HG03439 (cell line): ENCODE results near the gene COG4.
"Not testable (repeated sequence)": the region's sequence is repeated elsewhere in the genome, so short reads cannot be mapped to it uniquely, and the experiment has no call there.

Experiments
- ATAC-seq: cut with Tn5 transposase; IDR thresholded peaks from one replicate; pipeline ENCODE4 v1.9.1; 2021; ENCODE audit warnings: mild to moderate bottlenecking, moderate library complexity; ENCODE audit not compliant: unreplicated experiment

COG4 gene

DNA sequence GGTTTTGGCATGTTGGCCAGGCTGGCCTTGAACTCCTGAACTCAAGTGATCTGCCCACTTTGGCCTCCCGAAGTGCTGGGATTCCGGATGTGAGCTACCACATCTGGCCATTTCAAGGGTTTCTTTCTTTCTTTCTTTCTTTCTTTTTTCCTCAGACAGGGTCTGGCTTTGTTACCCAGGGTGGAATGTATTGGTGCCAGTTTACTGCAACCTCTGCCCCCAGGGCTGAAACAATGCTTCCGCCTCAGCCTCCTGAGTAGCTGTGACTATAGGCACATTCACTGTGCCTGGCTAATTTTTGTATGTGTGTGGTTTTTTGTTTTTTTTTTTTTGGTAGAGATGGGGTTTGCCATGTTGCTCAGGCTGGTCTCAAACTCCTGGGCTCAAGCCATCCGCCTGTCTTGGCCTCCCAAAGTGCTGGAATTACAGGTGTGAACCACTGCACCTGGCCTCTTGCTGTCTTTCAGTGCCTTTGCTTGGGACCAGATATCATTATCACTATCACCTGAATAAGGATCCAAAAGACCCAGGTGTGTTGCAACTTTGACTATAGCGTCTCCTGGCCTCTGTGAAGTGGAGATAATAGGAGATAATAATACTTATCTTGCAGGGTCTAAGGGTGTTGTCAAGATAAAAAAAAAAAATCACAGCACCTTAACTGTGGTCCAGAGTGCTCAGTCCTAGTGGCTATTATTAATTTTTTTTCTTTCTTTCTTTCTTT lies 65.7 kb downstream of the COG4 start:
- no peak for ATAC-seq

DNA sequence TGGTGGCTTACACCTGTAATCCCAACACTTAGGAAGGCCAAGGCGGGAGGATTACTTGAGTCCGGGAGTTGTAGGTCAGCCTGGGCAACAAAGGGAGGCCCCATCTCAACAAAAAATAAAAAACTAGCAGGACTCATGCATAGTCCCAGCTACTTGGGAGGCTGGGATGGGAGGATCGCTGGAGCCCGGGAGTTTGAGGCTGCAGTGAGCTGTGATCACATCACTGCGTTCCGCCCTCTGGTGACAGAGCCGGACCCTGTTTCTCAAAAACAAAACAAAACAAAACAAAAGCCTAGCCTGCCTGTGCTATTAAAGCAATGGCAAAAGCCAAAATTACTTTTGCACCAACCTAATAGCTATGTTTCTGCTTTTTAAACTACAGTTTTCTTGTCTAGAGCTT lies 67.4 kb downstream of the COG4 start:
- ATAC-seq, result no peak

DNA sequence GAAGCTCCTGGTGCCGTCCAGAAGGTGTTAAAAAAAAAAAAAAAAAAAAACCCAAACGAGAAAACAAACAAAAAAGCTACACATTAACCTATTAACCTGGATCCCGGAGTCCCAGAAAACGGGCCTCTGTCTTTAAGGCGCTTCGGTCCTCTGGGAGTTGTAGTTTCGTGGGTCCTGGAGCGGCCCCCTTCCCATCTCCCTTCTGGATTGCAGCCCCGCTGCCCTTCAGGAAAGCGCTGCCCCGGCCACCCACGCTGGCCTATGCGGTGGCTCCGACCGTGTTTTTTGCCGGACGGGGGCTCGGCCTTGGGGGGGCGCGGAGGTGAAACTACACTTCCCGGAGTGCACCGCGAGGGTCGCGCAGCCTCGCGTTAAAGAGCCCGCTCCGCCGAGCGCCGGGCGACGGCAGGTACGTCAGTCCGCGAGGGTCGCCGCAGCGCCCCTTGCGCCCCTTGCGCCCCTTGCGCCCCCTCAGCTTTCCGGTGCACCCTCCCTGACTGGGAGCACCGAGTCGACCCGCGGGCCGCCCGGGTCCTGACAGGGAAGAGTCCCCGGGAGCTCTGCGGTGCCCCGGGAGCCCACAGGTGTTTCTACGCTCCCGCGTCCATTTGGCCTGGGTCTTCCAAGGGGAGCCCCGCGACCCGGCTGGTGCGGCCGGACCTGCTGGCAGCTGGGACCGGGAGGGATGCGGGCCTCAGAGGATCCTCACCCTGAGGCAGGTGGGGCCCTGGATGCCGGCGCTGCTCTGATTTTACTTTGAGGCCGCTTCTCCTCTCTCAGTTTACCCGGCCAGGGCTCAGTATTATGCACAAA lies 68.9 kb downstream of the COG4 start, which contains the start of gene FCSK:
TSS of gene FCSK (plus strand) at position 374 of the 813 bp plus-strand sequence. CDS start 8,596 bp downstream, outside the sequence.
- peak; percentile 79 for ATAC-seq

DNA sequence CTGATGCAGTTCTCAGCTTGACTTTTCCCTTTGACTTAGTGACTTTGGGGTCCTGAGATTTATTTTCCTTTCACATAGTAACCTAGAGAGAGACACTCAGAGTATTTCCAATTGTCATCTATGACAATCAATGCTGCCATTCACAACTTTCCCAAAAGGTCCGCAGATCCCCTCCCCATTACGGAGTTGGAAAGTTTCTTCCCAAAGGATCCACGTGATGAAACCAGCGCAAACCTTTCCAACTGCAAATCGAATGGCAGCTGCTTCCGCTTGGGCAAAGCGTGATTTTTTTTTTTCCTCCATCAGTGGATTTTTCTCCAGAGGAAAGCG lies 69.5 kb downstream of the COG4 start:
- ATAC-seq, result peak; percentile 9

DNA sequence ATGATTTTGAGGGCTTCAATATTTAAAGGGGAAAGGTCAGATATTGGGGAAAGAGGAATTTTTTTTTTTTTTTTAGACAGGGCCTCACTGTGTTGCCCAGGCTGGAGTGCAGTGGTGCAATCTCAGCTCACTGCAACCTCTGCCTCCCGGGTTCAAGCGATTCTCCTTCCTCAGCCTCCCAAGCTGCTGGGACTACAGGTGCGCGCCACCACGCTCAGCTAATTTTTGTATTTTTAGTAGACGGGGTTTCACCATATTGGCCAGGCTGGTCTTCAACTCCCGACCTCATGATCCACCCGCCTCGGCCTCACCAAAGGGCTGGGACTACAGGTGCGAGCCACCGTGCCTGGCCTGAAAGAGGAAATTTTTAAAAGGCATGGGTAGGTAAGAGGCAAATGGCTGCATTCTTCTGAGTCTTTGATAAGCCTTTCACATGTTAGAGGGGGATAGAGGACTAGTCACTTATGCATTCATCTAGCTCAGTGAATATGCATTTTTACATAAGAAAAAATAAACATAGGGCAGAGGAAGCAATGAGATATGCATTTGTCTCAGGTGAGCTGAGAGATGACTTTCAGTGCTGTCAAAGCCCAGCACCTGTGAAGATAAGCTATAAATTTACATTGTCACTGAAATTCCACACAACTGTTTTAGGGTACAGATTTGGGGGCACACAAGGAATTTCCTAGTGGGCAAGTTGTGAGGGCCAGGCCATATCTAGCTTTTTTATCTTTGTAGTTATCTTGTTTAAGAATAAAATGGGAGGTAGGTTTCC lies 70.0 kb downstream of the COG4 start:
- no peak for ATAC-seq

DNA sequence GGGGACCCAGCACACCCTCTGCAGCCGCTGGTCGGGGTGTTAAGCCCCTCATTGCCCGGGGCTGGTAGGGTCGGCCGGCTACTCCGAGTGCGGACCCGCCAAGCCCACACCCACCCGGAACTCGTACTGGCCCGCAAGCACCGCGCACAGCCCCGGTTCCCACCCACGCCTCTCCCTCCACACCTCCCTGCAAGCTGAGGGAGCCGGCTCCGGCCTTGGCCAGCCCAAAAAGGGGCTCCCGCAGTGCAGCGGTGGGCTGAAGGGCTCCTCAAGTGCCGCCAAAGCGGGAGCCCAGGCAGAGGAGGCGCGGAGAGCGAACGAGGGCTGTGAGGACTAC lies 72.4 kb downstream of the COG4 start:
- not testable (repeated sequence) for ATAC-seq

DNA sequence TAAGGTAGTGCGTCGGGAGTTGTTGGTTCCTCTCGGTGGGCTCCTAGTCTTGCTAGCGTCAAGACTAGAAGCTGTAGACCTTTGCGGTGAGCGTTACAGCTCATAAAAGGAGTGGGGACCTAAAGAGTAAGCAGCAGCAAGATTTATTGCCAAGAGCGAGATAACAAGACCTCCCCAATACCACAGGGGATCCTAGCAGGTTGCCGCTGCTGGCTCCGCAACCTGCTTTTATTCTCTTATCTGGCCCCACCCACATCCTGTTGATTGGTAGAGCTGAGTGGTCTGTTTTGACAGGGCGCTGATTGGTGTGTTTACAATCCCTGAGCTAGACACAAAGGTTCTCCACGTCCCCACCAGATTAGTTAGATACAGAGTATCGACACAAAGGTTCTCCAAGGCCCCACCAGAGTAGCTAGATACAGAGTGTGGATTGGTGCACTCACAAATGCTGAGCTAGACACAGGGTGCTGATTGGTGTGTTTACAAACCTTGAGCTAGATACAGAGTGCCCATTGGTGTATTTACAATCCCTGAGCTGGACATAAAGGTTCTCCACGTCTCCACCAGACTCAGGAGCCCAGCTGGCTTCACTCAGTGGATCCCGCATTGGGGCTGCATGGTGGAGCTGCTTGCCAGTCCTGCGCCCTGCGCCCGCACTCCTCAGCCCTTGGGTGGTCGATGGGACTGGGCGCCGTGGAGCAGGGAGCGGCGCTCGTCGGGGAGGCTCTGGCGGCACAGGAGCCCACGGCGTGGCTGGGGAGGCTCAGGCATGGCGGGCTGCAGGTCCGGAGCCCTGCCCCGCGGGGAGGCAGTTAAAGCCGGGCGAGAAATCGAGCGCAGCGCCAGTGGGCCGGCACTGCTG lies 73.0 kb downstream of the COG4 start:
- ATAC-seq, result not testable (repeated sequence)

DNA sequence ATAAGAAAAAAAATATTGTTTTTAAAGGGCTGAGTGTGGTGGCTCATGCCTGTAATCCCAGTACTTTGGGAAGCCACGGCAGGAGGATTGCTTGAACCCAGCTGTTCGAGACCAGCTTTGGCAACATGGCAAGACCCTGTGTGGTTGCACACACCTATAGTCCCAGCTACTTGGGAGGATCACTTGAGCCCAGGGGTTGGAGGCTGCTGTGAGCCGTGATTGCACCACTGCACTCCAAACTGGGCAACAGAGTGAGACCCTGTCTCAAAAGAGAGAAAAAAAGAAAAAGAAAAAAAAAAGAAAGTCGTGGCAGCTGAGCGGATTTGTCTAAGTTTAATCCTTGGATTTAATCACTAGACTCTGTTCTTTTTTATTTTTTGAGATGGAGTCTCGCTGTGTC lies 75.3 kb downstream of the COG4 start:
- no peak for ATAC-seq

DNA sequence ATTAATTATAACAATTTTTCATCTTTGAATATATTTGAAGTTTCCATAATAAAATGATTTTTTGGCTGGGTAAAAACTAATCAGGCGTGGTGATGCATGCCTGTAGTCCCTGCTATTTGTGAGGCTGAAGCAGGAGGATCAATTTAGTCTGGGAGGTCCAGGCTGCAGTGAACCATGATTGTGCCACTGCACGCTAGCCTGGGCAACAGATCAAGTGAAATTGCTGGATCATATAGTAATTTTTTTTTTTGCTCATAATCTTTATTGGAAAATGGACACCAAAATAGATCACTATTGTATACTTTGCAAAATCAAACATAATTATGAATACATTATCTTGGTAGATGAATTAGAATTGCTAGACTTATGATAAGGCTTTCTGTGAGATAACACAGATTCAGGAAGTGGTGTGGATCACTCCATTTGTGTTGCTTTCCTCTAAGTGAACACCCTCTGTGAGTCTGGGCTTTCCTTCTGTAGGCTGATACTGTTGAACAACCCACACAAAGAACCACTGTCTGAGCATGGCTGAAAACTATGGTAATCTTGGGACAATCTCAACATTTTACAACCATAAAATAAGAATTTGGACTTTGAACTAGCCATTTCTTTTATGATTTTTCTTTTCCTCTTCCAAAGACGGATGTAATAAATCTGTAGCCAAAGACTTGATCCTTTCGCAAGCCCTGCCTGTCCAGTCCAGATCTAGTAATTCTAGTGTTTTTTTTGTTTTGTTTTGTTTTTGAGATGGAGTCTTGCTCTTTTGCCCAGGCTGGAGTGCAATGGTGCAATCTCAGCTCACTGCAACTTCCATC lies 78.9 kb downstream of the COG4 start:
- ATAC-seq, result no peak

DNA sequence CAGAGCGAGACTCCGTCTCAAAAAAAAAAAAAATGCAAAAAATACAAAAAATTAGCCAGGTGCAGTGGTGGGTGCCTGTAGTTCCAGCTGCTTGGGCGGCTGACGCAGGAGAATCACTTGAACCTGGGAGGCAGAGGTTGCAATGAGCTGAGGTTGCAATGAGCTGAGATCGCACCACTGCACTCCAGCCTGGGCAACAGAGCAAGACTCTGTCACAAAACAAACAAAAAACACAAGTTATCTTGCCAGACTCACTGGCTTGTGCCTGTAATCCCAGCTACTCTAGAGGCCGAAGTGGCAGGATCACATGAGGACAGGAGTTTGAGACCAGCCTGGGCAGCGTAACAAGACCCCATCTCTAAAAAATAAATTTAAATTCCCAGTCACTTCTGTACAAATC lies 81.0 kb downstream of the COG4 start:
- ATAC-seq, result no peak

DNA sequence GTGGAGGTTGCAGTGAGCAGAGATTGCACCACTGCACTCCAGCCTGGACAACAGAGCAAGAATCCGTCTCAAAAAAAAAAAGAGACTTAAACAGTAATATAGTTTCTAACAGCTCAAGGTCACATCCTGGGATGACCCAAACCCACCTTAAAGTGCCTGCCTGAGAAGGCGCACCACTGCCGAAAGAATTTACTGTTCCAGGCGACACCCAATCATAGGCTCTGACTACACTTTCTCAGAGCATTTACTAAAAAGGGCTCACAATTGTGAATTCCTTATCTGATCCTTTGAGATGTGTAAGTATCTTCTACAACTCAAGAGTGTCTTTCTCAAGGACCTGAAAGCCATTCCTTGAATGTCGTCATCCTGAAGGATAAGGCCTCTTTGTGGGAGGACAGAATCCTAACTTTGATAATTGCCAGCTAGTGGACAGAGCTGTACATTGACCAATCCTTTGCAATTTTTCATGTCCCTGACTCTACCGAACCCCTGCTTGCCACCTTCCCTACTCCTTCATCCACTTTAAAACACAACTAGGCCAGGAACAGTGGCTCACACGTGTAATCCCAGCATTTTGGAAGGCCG lies 81.9 kb downstream of the COG4 start:
- ATAC-seq, result no peak

DNA sequence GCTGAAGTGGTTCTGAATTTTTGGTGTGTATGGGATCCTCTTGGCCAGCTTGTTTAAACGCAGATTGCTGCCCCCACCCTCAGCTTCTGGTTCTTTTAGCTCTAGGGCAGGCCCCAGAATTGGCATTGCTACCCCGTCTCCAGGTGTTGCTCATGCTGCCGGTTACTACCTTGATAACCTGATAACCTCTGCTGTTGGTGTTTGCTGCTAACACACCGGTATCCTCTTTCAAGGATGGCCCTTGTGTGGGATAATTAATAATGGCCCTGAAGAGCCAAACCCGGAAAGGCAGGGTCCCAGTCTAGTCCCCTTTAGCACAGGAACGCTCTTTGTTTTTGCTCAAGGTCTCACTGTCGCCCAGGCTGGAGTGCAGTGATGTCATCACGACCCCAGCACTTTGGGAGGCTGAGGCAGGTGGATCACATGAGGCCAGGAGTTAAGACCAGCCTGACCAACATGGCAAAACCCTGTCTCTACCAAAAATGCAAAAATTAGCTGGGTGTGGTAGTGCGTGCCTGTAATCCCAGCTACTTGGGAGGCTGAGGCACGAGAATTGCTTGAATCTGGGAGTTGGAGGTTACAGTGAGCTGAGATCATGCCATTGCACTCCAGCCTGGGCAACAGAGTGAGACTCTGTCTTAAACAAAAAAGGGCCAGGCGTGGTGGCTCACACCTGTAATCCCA lies 83.2 kb downstream of the COG4 start:
- ATAC-seq, result no peak

DNA sequence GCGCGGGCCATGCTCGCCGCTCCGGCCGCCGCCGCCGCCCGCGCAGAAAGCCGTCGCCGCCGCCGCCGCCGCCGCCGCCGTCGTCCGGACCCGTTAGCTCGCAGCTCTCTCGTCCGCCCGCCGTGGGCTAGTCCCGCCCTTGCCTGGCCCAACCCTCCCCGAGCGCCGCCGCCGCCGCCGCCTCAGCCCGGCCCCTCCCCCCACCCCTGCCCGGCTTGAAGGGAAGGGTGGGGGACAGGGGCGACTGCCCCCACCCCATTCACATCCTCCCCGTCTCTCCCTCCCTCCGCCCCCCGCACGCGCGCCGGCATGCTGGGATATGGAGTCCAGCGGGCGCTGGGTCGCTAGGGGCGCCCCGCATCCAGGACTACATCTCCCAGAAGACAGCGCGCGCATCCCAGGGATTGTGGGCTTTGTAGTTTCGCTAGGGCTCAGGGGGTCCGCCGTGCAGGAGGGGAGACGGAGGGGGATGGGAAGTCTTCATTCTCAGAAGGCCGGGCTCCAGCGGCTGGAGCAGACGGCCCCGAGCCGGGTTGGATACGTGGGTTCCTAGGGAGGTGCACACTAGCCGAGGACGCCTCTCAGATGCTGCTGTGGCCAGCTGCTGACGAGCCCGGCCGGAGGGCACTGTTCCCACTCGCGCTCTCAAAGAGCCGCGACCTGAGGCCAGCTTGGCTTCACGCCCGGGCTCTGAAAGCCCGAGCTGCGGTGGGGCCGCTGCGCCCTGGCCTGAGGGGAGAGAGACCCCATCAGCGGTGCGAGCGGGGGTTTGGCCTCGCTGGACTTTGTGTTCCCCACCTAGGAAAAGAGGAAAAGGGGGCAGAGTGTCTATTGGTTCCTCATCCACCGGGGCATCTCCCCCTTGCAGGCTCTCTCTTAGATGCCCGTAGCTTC lies 84.1 kb downstream of the COG4 start, which contains the start of gene ST3GAL2:
TSS of gene ST3GAL2 (minus strand) at position 132 of the 894 bp plus-strand sequence. CDS start 40,570 bp downstream, outside the sequence.
- ATAC-seq, result peak; percentile 87

DNA sequence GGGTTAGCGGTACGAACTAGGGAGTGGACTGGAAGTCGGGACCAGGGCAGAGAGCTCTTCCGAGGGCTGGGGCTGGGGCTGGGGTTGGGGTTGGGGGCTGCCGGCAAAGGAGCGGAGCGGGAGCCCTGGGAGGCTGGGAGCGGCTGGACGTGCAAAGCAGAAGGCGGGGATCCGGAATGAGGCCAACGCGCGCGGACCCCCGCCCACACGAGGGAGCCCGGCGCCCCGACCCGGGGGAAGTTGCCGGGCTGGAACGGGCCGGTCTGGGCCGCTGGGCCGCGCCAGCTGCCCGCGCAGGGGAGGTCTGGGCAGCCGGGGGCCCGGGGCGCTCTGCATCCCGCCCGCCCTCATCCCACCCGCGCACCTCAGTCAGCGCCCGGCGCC lies 84.8 kb downstream of the COG4 start:
- no peak for ATAC-seq

DNA sequence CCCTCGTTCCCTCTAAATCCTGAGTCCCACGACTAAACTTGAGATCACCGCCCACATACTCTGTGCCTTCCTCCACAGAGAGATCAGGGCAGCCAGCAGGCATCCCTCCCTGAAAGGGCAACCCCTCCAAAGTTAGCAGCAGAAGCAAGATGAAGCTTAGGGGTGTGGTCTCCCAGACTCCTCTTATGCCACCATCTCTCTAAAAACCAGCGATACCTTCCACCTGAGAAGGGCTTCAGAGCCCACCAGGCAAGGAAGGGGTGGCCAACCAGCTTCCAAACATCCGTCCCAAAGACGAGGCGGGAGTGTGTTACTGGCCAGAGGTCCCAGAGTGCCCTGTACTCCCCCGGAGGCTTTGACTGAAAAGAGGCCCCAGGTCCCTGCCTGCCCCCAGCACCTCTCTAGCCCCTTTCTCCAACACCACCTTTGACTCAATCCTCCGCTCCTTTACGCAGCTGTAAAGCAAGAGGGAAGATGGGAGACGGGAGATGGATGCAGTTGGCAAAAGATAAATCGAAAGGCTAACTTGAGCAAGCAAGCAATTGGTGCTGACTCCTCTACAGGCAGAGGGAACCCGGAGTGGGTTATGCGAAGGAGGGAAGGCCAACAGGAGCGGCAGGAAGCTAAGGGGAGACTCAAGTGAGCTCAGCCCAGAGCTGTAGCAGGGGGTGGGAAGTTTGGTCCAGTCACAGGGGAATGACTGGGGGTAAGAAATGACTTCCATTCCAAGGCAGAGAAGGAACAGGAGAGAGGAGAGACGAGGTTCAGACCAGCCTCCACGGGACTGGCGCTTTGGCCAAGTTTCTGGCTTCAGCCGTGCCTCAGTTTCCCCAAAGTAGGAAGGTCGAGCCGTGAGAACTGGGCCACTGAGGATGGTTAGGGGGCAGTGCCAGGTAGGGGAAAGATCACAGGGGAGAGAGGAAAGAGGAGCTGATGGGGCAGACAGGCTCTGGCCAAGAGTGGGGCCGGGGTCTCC lies 85.5 kb downstream of the COG4 start:
- no peak for ATAC-seq

DNA sequence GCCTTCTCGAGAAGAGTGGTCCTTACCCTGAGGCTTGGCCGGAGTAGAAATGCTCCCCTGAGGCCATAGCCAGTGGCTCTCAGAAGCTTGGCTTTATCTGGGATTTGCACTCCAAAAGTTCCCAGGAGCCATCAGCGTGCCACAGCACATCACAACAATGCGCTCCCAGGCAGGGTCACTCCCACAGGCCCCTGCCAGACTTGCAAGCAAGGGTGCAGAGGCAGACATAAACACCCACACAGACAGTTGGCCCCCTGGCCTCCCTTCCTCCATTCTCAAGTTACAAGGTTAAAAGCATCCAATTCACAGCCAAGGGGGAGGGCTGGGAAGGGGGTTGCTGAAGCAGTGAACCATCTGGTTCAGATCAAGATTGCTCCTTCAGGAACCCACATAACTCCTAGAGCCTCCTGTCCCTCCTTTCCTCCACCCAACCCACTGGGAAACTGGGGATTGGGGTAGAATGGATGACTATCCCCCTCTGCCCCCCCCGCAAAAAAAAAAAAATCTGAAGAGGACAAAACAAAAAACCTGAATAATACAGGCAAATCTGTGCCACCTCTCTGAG lies 86.3 kb downstream of the COG4 start:
- no peak for ATAC-seq
